Gastrocnemius medialis (tissue), 4 donors: ENCODE data around the gene EYA4. TPM values are rescaled to one million over a fixed set of nuclear protein-coding genes. Genes with fewer than 3 reads are reported as not detected.

ENCODE experiments used
- ATAC-seq, 2 donors: fragments of 150-250 bp; one replicate each; pipeline ENCODE4 v1.9.1; 2016
- DNase-seq, 2 donors: peaks; one replicate each; pipeline ENCODE4 v3.0.0-alpha.2; 2019
- H3K27ac ChIP-seq, 4 donors: fragments of 200-600 bp; sonication (generic); 1 replicate in 1 of 4; 2 replicates in 3 of 4; pipeline ENCODE4 v1.5.1; 2016 to 2018; ENCODE audit warnings: mild to moderate bottlenecking in 2 of 4, moderate library complexity in 1 of 4
- H3K27me3 ChIP-seq, 3 donors: fragments of 200-600 bp; sonication (generic) in 2 of 3; 1 replicate in 1 of 3; 2 replicates in 2 of 3; pipeline versions ENCODE4 v1.5.1 to v1.6.0; 2016 to 2019; ENCODE audit warnings: mild to moderate bottlenecking in 1 of 3, moderate library complexity in 1 of 3
- H3K36me3 ChIP-seq, 2 donors: fragments of 200-600 bp; sonication (generic) in 1 of 2; one replicate each; pipeline ENCODE4 v1.5.1; 2017 to 2018
- H3K4me1 ChIP-seq, 2 donors: fragments of 200-600 bp; sonication (generic) in 1 of 2; one replicate each; pipeline ENCODE4 v1.5.1; 2016 to 2017; ENCODE audit warnings: mild to moderate bottlenecking in 2 of 2
- H3K4me3 ChIP-seq, 4 donors: fragments of 200-600 bp; sonication (generic) in 3 of 4; 1 replicate in 1 of 4; 2 replicates in 3 of 4; pipeline ENCODE4 v1.5.1; 2016 to 2019; ENCODE audit warnings: mild to moderate bottlenecking in 2 of 4
- H3K9me3 ChIP-seq, 3 donors: fragments of 200-600 bp; sonication (generic) in 2 of 3; 1 replicate in 1 of 3; 2 replicates in 2 of 3; pipeline ENCODE4 v1.5.1; 2016 to 2019
- CTCF ChIP-seq, 5 experiments: fragments of 450-650 bp in 3 of 5; fragments of 200-600 bp in 2 of 5; sonication (generic) in 2 of 5; IDR thresholded peaks in 4 of 5; conservative IDR thresholded peaks in 1 of 5; 1 replicate in 4 of 5; 2 replicates in 1 of 5; pipeline ENCODE4 v1.5.1; 2016 to 2019; ENCODE audit warnings: antibody characterized with exemption in 5 of 5, mild to moderate bottlenecking in 3 of 5, moderate library complexity in 3 of 5
- POLR2A ChIP-seq, 2 donors: fragments of 450-650 bp; IDR thresholded peaks; one replicate each; pipeline ENCODE4 v1.6.1; 2017; ENCODE audit warnings: antibody characterized with exemption in 2 of 2, mild to moderate bottlenecking in 2 of 2, moderate library complexity in 2 of 2
- in situ Hi-C, 4 donors: fragments of 200-750 bp; cut with MboI; loops; one replicate each; pipeline versions ENCODE4 v1.15.0 to v1.8.0; 2017; ENCODE audit warnings: low sequenced_read_pairs in 4 of 4
- intact Hi-C: fragments of 100-400 bp; cut with DNase I; formaldehyde crosslinking; loops from one replicate; pipeline ENCODE4 v1.15.1; 2023; ENCODE audit warnings: low total_unique reads
- total RNA-seq, 4 donors: library from RNA; depleted of rRNA; stranded (reverse); fragments of >200 nt; gene quantifications; one replicate each; pipeline versions ENCODE4 v1.1.0 to v1.2.3, GENCODE V29; 2016

EYA4 gene
- total RNA-seq, 4 donors from 2014 or later: 33.7 to 110 (median 62.1) TPM

GRCh38 chr6:133532908-133533307 is 291.8 kb downstream of the EYA4 start:
- Histone ChIP-seq H3K36me3 (no peaks in the 10 kb centered on the region), H3K4me3 (no peak overlapping the region), H3K27ac (no peak overlapping the region), H3K9me3 (no peaks in the 10 kb centered on the region), H3K4me1 (no peaks in the 10 kb centered on the region), H3K27me3 (no peaks in the 10 kb centered on the region)
- no peak for ATAC-seq
- in situ Hi-C loops (no loop called here), intact Hi-C loops (no loop called here)
- TF ChIP-seq POLR2A (IDR thresholded peaks at IDR 0.05) (no peak), CTCF (IDR thresholded peaks at IDR 0.05 in 4 of 5, conservative IDR thresholded peaks at IDR 0.05 in 1 of 5) (no peak)
- DNase-seq: no peak

GRCh38 chr6:133539502-133540259 is 298.5 kb downstream of the EYA4 start:
- Histone ChIP-seq H3K27ac (no peak overlapping the region), H3K4me3 (no peak overlapping the region), H3K27me3 (no peaks in the 10 kb centered on the region), H3K4me1 (no peaks in the 10 kb centered on the region), H3K9me3 (no peaks in the 10 kb centered on the region), H3K36me3 (no peaks in the 10 kb centered on the region)
- in situ Hi-C loops (no loop called here), intact Hi-C loops (no loop called here)
- TF ChIP-seq CTCF (IDR thresholded peaks at IDR 0.05 in 4 of 5, conservative IDR thresholded peaks at IDR 0.05 in 1 of 5) (no peak), POLR2A (IDR thresholded peaks at IDR 0.05) (no peak)
- DNase-seq (no peak), ATAC-seq (no peak)

- intact Hi-C loops (no loop called here), in situ Hi-C loops (no loop called here)
- DNase-seq: no peak
- TF ChIP-seq POLR2A (IDR thresholded peaks at IDR 0.05) (no peak), CTCF (IDR thresholded peaks at IDR 0.05 in 4 of 5, conservative IDR thresholded peaks at IDR 0.05 in 1 of 5) (no peak)
- Histone ChIP-seq H3K4me1 (no peaks in the 10 kb centered on the region), H3K9me3 (no peaks in the 10 kb centered on the region), H3K27ac (no peak overlapping the region), H3K27me3 (no peaks in the 10 kb centered on the region), H3K4me3 (no peak overlapping the region), H3K36me3 (no peaks in the 10 kb centered on the region)
- no peak for ATAC-seq
These were observed 299.2 kb downstream of the EYA4 start for GRCh38 chr6:133540361-133540760.

GRCh38 chr6:133541040-133541439 is 299.9 kb downstream of the EYA4 start:
- Histone ChIP-seq H3K27me3 (no peaks in the 10 kb centered on the region), H3K4me1 (no peaks in the 10 kb centered on the region), H3K9me3 (no peaks in the 10 kb centered on the region), H3K36me3 (no peaks in the 10 kb centered on the region), H3K27ac (no peak overlapping the region), H3K4me3 (no peak overlapping the region)
- in situ Hi-C loops (no loop called here), intact Hi-C loops (no loop called here)
- no peak for TF ChIP-seq POLR2A (IDR thresholded peaks at IDR 0.05)
- TF ChIP-seq CTCF (IDR thresholded peaks at IDR 0.05 in 4 of 5, conservative IDR thresholded peaks at IDR 0.05 in 1 of 5): no peak
- DNase-seq (no peak), ATAC-seq (no peak)
